HG03571 (cell line): ENCODE data around the gene SLCO4A1.

Experiments
- ATAC-seq: cut with Tn5 transposase; IDR thresholded peaks from one replicate; pipeline ENCODE4 v1.9.1; 2021; ENCODE audit not compliant: unreplicated experiment

Gene SLCO4A1

DNA sequence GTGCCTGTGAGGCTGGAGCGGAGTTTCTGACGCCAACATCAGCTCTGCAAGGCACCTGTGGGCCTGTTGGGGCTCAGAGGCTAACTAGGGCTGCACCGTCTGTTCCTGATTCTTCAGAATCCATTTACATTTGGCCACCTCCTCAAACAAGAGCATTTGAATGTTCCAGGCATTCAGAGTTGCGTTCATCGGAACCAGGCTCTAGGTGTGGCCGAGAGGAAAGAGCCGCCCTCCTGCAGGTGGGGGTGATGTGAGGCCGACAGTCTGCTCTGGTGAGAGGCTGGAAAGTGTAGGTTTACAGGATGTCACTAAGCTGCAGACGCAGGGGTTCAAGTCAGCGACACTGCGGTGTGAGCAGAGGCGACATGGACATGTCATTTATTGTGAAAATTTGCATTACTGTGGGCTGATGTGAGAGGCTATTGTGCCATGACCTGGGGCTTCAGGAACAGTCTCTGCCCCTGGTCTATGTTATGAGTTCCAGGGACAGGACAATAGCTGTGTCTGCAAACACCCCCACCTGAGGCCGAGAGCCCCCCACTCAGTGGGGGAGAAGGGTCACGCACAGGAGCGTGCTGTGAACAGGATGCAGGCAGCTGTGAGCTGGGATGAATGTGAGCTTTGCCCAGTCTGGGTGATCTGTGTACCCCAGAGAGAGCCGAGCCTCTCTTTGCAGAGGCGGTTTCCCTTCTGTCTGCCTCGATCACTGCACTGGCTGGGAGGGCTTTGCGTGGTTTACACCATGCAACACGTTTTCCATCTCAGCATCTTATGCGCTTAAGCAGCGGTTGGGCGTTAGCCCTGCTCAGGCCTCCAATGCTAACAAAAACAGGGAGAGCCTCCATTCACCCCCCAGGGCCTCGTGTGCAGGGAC is 21.1 kb downstream of the SLCO4A1 start:
- ATAC-seq: no peak

DNA sequence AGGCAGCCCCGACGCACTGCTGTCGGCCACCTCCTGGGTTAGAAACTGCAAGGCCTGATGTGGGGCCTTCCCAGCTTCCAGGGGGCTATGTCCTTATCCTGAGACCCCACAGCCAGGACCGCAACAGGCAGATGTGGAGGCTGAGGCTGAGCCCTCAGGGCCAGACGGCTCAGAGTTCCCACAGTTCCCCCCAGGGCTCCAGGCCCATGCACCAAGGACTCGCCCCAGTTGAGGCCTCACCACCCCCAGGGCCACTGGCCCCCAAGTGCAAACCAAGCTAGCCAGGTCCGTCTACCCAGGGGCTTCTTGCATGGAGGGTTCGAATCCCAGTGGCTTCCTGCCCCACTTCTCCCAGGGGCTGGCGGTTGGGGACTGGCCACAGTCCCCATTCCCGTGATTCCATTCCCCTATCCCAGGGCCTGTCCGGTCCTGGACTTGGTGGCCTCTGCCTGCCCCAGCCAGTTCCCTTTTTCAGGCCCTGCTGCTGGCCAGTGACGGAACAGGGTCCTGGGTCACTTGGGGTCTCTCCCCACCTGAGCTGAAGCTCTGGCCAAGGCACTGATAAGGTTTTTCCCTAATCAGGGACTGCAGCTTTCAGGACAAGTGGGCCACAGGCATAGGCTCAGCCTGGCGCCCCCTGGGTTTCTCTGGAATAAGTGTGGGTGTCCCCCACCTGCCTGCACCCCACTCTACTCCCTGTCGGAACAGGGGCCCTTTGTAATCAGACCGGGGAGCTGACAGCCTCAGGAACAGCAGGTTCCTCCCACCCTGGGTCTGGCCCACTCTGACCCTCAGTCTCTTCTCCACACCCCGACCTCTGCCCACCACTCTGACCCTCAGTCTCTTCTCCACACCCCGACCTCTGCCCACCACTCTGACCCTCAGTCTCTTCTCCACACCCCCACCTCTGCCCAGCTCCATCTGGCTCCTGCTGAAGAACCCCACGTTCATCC is 22.0 kb downstream of the SLCO4A1 start:
- no peak for ATAC-seq

DNA sequence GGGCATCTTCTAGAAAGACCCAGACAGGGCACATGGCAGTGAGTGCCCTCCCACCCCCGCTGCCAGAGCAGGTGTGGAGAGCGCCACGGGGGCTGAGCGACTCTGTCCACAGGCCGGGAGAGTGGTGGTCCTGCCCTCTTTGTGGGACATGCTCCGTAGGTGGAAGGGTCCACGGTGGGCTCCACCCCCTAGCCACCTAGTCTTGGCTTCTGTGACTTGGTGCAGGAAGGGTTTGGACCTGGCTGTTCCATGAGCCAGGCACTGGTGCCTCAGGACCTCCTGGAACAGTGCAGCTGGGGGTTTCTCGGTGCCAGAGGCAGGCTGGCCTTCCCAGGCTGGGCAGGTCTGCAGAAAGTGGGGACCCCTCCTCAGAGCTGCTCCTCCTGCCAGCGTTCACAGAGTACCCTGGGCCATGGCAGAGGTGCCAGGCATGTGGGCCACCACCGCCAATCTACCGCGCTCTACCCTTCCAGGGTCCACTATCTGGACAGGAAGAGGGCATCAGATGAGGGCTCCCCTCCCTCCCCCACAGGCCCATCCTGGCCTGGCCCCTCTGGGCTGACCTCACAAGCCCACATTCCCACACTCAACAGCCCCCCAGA is 23.0 kb downstream of the SLCO4A1 start:
- no peak for ATAC-seq

GRCh38 chr20:62665826-62666735 is 23.8 kb downstream of the SLCO4A1 start:
- ATAC-seq: no peak

- no peak for ATAC-seq
Measured at GRCh38 chr20:62666736-62667529, 24.6 kb downstream of the SLCO4A1 start.

- no peak for ATAC-seq
Measured at GRCh38 chr20:62667530-62668440, 25.5 kb downstream of the SLCO4A1 start.

DNA sequence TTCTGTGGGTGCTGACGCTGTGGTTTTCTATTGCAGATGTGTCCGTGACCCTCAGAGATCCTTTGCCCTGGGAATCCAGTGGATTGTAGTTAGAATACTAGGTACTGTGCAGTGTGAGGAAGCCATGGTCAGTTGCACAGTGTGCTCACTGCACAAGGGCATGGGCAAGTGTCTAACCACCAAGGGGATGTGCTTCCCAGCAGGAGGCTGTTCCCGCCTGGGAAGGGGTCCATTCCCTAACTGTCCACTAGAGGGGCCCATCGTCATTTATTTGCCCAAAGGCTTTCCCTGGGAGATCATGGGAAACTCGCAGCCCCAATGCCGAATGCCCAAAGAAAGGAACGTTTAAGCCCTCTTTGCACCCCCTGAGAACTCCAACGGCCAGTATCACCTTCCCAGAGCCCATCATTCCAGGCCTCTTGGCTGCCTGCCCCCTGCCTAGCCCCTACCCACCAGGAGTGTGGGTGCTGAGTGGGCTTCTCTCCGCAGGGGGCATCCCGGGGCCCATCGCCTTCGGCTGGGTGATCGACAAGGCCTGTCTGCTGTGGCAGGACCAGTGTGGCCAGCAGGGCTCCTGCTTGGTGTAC is 26.2 kb downstream of the SLCO4A1 start:
- ATAC-seq: no peak

- no peak for ATAC-seq
Measured at GRCh38 chr20:62669249-62669648, 26.9 kb downstream of the SLCO4A1 start.

DNA sequence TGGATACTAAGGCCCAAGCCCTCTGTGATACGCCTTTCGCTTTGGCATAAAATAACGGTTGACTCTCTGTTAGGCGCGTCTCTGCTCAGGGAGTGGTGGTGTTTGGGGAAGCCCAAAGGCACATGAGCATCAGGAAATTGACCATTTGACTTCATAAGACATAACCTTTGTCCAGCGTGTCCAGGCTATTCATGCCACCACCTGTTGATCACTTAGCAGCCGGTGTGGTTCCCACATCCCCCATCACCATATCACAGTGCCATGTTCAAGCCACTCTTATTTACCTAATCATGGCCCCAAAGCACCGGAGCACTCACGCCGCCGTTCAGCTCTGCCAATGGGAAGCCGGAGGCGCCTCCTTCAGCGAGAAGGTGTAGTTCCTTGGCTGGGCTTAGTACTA is 27.9 kb downstream of the SLCO4A1 start:
- ATAC-seq: no peak

GRCh38 chr20:62670998-62671397 is 28.7 kb downstream of the SLCO4A1 start:
- no peak for ATAC-seq

DNA sequence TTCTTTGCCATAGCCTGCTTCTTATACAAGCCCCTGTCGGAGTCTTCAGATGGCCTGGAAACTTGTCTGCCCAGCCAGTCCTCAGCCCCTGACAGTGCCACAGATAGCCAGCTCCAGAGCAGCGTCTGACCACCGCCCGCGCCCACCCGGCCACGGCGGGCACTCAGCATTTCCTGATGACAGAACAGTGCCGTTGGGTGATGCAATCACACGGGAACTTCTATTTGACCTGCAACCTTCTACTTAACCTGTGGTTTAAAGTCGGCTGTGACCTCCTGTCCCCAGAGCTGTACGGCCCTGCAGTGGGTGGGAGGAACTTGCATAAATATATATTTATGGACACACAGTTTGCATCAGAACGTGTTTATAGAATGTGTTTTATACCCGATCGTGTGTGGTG is 29.5 kb downstream of the SLCO4A1 start:
- ATAC-seq: no peak

GRCh38 chr20:62674370-62674769 is 32.1 kb downstream of the SLCO4A1 start:
- ATAC-seq: no peak

DNA sequence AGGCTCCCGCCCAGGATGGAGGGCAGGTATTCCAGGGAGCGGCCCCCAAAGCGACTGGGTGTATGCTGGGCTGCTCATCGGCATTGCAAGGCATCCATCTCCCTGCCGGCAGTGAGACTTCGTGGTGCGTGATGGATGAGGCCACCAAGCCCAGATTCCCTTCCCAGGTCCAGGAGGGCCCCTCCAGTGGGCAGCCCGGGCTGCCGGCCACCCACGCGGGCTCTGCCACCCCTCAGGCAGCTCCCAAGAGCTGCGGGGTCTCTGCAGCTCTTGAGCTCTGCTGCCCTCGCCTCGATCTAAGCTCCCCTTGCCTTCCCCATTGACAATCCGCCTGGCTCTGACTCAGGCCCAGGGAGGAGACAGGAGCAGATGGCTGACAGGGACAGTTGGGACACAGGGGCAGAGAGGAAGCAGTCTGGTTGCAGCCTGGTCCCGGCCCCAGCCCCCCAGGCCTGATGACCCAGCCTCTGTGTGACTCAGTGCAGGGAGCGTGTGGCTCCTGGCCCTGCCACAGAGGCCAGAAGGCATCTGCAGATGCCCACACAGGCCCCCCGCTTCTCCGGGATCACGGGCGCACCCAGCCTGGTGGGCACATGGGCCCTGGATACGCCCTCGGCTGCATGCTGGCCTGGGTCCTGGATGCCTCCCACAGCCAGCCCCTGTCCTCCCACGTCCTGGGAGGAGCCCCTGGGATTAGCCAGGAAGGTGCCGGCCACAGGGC is 33.0 kb downstream of the SLCO4A1 start:
- no peak for ATAC-seq

DNA sequence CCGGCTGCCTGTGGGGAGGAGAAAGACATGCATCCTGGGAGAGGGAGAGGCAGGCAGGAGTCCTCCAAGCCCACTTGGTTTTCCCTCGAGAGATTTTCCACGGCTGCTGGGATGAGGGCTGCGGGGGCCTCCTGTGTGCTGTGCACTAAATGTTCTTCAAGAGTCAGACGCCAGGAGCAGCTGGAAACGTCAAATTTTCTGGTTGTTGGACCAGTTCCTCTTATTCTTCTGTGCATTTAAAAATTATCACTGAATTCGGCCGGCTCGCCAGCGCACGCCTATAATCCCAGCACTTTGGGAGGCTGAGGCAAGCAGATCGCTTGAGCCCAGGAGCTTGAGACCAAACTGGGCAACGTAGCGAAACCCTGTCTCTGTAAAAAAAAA is 33.6 kb downstream of the SLCO4A1 start:
- ATAC-seq: no peak

DNA sequence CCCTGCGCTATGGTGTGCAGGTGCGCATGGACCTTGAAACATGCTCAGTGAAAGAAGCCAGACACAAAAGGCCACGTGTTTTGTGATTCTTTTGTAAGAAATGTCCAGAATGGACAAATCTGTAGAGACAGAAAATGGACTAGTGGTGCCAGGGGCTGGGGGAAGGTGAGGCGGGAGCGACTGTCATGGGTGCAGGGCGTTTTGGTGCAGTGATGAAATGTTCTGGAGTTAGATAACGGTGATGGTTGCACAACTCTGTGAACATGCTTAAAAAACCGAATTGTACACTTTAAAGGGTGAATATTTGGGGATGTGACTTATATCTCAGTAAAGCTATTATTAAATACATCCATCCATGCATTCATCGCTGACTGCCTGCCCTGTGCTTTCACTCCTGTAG is 34.7 kb downstream of the SLCO4A1 start:
- ATAC-seq: no peak

- ATAC-seq: no peak
Measured at GRCh38 chr20:62677678-62678077, 35.4 kb downstream of the SLCO4A1 start.

DNA sequence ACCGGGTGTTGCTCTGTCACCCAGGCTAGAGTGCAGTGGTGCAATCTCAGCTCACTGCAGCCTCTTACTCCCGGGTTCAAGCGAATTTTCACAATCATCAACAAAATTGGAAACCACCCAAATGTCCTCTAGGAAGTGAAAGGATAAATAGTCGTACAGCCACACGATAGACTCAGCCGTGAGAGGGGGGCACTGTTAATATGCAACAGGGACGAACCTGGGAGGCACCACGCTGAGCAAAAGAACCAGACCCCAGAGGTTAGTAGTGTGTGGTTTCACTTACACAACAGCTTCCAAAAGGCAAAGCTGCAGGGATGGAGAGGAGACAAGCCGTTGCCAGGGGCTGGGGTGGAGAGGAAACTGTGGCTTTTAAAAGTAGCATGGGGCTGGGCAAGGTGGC is 36.2 kb downstream of the SLCO4A1 start:
- no peak for ATAC-seq
